Peyer's patch (tissue), 4 donors: ENCODE results near the gene C11orf58. TPM values are rescaled to one million over a fixed set of nuclear protein-coding genes. Genes with fewer than 3 reads are reported as not detected.

Source experiments
- DNase-seq, 3 donors: peaks; one replicate each; pipeline ENCODE4 v3.0.0-alpha.2; 2017 to 2019
- H3K27ac ChIP-seq, 4 donors: fragments of 200-600 bp; sonication (generic); one replicate each; pipeline ENCODE4 v1.5.1; 2016 to 2019
- H3K27me3 ChIP-seq, 2 donors: fragments of 200-600 bp; sonication (generic); one replicate each; pipeline ENCODE4 v1.5.1; 2019
- H3K36me3 ChIP-seq, 3 donors: fragments of 200-600 bp; sonication (generic); one replicate each; pipeline ENCODE4 v1.5.1; 2016 to 2019
- H3K4me1 ChIP-seq, 4 donors: fragments of 200-600 bp; sonication (generic); one replicate each; pipeline ENCODE4 v1.5.1; 2016 to 2019
- H3K4me3 ChIP-seq, 4 donors: fragments of 200-600 bp; sonication (generic); 1 replicate in 3 of 4; 2 replicates in 1 of 4; pipeline ENCODE4 v1.5.1; 2016 to 2019; ENCODE audit warnings: mild to moderate bottlenecking in 1 of 4
- H3K9me3 ChIP-seq, 4 donors: fragments of 200-600 bp; sonication (generic); one replicate each; pipeline ENCODE4 v1.5.1; 2016 to 2019; ENCODE audit warnings: mild to moderate bottlenecking in 1 of 4
- CTCF ChIP-seq, 6 experiments: fragments of 450-650 bp in 4 of 6; fragments of 200-600 bp in 2 of 6; sonication (generic) in 1 of 6; IDR thresholded peaks; one replicate each; pipeline ENCODE4 v1.5.1; 2017 to 2019; ENCODE audit warnings: antibody characterized with exemption in 6 of 6, mild to moderate bottlenecking in 3 of 6, moderate library complexity in 1 of 6
- POLR2A ChIP-seq, 2 donors: fragments of 450-650 bp; IDR thresholded peaks; one replicate each; pipeline ENCODE4 v1.5.1; 2017; ENCODE audit warnings: antibody characterized with exemption in 2 of 2, mild to moderate bottlenecking in 2 of 2, moderate library complexity in 2 of 2
- total RNA-seq, 4 donors: library from RNA; depleted of rRNA; stranded (reverse); fragments of >200 nt; gene quantifications; one replicate each; pipeline ENCODE4 v1.1.0, GENCODE V29; 2016

Gene C11orf58
- total RNA-seq, 4 donors from 2014 or later, result 47.9 to 143 (median 80.3) TPM

GRCh38 chr11:16806791-16807190 lies 68.3 kb downstream of the C11orf58 start:
- Histone ChIP-seq H3K4me3 (no peak overlapping the region), H3K36me3 (peaks cover 0 to 20% (median 0%) of the 10 kb centered on the region in 3 donors), H3K4me1 (peaks cover 0 to 30% (median 0%) of the 10 kb centered on the region in 4 donors), H3K27me3 (no peaks in the 10 kb centered on the region), H3K27ac (no peak overlapping the region), H3K9me3 (no peaks in the 10 kb centered on the region)
- no peak for DNase-seq
- TF ChIP-seq CTCF (IDR thresholded peaks at IDR 0.05), result no peak
- no peak for TF ChIP-seq POLR2A (IDR thresholded peaks at IDR 0.05)

- H3K4me1 ChIP-seq, result peaks cover 0 to 30% (median 0%) of the 10 kb centered on the region in 4 donors
- no peak overlapping the region for H3K27ac ChIP-seq
Observed at GRCh38 chr11:16807306-16807705, 68.9 kb downstream of the C11orf58 start.

More at GRCh38 chr11:16807306-16807705, 68.9 kb downstream of the C11orf58 start:
- peaks cover 0 to 25% (median 0%) of the 10 kb centered on the region in 3 donors for H3K36me3 ChIP-seq
- no peak for TF ChIP-seq POLR2A (IDR thresholded peaks at IDR 0.05)
- H3K27me3 ChIP-seq, result no peaks in the 10 kb centered on the region
- DNase-seq, result no peak
- no peak overlapping the region for H3K4me3 ChIP-seq
- no peaks in the 10 kb centered on the region for H3K9me3 ChIP-seq
